ENCODE measurements around the gene ABCC3.

The ABCC3 gene

GRCh38 chr17:50619489-50619888 lies 15.2 kb upstream of the ABCC3 start:
- ChIA-PET POLR2A (no interaction called here), CTCF (interaction anchor here (1.2 kb wide), 1 partner anchor 9 kb away, joined by 3 read pairs; no protein-coding TSS in a partner anchor)
- TF ChIP-seq, protein P1, sequence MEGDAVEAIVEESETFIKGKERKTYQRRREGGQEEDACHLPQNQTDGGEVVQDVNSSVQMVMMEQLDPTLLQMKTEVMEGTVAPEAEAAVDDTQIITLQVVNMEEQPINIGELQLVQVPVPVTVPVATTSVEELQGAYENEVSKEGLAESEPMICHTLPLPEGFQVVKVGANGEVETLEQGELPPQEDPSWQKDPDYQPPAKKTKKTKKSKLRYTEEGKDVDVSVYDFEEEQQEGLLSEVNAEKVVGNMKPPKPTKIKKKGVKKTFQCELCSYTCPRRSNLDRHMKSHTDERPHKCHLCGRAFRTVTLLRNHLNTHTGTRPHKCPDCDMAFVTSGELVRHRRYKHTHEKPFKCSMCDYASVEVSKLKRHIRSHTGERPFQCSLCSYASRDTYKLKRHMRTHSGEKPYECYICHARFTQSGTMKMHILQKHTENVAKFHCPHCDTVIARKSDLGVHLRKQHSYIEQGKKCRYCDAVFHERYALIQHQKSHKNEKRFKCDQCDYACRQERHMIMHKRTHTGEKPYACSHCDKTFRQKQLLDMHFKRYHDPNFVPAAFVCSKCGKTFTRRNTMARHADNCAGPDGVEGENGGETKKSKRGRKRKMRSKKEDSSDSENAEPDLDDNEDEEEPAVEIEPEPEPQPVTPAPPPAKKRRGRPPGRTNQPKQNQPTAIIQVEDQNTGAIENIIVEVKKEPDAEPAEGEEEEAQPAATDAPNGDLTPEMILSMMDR (IDR thresholded peaks at IDR 0.05; ENCODE audit: control extremely low read depth, extremely low read depth, low read depth, missing control alignments), result no peak
- DNase-seq (ENCODE audit: extremely low spot score), result no peak

DNA sequence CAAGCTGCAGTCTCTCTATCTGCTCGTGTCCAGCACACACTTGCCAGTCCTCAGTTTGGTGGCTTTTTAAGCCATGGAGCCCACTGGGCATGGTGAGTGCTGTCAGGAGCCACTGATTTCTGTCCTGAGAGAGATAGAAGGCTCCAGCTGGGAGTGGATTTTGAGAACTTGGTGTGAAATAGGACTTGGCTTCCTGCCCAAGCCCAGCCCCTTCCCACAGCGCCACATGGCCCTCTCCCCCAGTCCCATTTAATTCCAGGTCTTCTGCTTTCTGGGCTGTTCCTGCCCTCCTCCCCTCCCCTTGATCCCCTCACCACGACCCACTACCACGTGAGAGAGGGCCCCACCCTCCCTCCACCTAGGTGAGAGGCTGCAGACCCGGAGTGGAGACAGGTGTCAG lies 14.4 kb upstream of the ABCC3 start:
- DNase-seq (ENCODE audit: extremely low spot score), result no peak
- ChIA-PET POLR2A (no interaction called here), CTCF (interaction anchor here (1.2 kb wide), 1 partner anchor 10 kb away, joined by 3 read pairs; no protein-coding TSS in a partner anchor)
- TF ChIP-seq, protein P1 (IDR thresholded peaks at IDR 0.05; ENCODE audit: control extremely low read depth, extremely low read depth, low read depth, missing control alignments), result no peak

DNA sequence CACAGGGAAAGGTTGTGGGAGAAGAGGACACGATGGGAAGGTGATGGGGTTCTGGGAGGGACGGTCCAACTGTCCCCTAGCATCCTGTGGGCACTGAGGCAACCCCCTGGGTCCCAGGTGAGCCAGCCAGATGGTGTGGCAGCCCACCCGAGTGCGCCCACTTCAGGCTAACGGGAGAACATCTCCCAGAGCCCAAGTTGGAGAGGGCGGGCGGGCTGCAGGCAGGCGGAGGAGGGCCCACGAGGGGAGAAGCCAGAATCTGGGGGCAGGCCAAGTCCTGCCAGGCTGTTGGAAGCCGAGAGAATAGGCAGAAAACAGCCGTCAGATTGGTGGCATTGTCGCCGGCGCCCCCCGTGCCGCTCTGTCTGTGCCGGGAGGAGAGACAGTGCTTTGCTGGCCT lies 13.8 kb upstream of the ABCC3 start:
- ChIA-PET POLR2A (no interaction called here), CTCF (no interaction called here)
- TF ChIP-seq, protein P1 (IDR thresholded peaks at IDR 0.05; ENCODE audit: control extremely low read depth, extremely low read depth, low read depth, missing control alignments), result no peak
- DNase-seq (ENCODE audit: extremely low spot score), result no peak

DNA sequence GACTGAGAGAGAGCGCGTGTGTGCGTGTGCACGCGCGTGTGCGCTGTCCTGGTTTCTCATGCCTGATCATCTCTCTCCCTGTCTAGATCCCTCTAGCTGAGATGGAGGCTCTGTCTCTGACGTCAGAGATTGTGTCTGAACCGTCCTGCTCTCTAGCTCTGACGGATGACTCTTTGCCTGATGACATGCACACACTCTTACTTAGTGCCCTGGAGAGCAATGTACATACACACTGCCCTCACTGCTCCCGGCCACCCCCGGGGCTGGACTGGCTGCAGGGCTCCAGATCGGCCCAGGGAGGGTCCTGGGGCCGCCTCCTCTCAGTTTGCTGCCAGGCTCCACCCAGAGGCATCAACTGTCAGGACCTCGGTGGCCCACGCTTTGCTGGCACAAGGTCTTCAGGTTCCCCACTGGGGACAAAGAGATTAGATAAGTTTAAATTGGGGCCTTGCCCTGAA lies 13.1 kb upstream of the ABCC3 start:
- CTCF ChIA-PET, result interaction anchor here (1.4 to 10.3 kb wide), 2 partner anchors 138 to 142 kb away, joined by 3 to 70 read pairs; no protein-coding TSS in a partner anchor
- POLR2A ChIA-PET, result no interaction called here
- TF ChIP-seq, protein P1 (IDR thresholded peaks at IDR 0.05; ENCODE audit: control extremely low read depth, extremely low read depth, low read depth, missing control alignments), result no peak
- no peak for DNase-seq (ENCODE audit: extremely low spot score)

GRCh38 chr17:50624321-50624934 lies 10.3 kb upstream of the ABCC3 start:
- no peak for DNase-seq (ENCODE audit: extremely low spot score)
- TF ChIP-seq, protein P1 (IDR thresholded peaks at IDR 0.05; ENCODE audit: control extremely low read depth, extremely low read depth, low read depth, missing control alignments), result no peak
- ChIA-PET CTCF (interaction anchor here (0.9 to 10.3 kb wide), 15 partner anchors 9 to 184 kb away, joined by 3 to 70 read pairs (median 4); partner anchors contain the start of gene RSAD1), POLR2A (no interaction called here)

DNA sequence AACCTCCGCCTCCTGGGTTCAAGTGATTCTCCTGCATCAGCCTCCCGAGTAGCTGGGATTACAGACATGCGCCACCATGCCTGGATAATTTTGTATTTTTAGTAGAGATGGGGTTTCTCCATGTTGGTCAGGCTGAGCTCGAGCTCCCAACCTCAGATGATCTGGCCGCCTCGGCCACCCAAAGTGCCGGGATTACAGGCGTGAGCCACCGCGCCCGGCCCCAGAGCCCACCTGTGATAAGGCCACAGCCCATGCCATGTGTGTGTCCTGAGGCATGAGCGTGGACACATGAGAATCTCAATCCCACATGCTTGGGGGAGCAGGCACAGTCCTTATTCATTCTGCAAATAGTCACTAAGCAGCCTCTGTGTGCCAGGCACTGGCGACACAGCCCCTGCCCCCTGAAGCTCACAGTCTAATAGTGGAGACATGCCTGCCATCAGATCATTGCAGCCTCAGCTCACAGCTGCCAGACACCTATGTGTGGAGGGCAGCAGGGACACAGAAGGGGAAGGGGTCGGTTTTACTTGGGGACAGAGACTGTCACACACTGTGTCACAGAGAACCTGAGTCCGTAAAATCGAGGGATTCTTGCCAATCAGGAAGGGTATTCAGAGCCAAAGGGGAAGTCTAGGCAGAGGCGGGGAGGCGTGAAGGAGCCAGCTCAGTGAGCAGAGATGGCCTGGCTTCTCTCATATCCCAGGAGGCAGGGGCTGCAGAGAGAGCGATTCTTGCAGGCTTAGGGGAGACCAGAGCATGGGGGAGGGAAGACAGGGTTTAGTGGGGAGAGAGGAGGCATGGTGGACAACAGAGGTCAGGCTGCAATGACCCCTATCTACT lies 9.4 kb upstream of the ABCC3 start:
- CTCF ChIA-PET, result interaction anchor here (0.7 to 10.3 kb wide), 25 partner anchors 8 to 185 kb away, joined by 3 to 70 read pairs (median 6); partner anchors contain the start of genes RSAD1 and SPATA20
- POLR2A ChIA-PET, result no interaction called here
- TF ChIP-seq, protein P1 (IDR thresholded peaks at IDR 0.05; ENCODE audit: control extremely low read depth, extremely low read depth, low read depth, missing control alignments), result no peak
- DNase-seq (ENCODE audit: extremely low spot score), result no peak

Measured in GM10248 (cell line).